DMS114 treated with DMSO at 0.1 percent for 48 hours (cell line): ENCODE results near the gene TMEM222.

Experiments
- DNase-seq: peaks from one replicate; lab custom pipeline; 2025; ENCODE audit not compliant: unreplicated experiment; lab: John Stamatoyannopoulos, UW

The TMEM222 gene

GRCh38 chr1:27358038-27358927, 36.3 kb downstream of the TMEM222 start:
- no peak for DNase-seq

GRCh38 chr1:27358928-27359313, 37.0 kb downstream of the TMEM222 start:
- no peak for DNase-seq

- no peak for DNase-seq
Observed at GRCh38 chr1:27359822-27360158, 37.8 kb downstream of the TMEM222 start.

GRCh38 chr1:27360159-27361043, 38.4 kb downstream of the TMEM222 start:
- no peak for DNase-seq

GRCh38 chr1:27361044-27361402, 39.1 kb downstream of the TMEM222 start:
- no peak for DNase-seq

GRCh38 chr1:27361553-27361952, 39.6 kb downstream of the TMEM222 start:
- DNase-seq: no peak

- DNase-seq: no peak
Observed at GRCh38 chr1:27363766-27364695, 42.1 kb downstream of the TMEM222 start.

GRCh38 chr1:27364696-27365371, 42.9 kb downstream of the TMEM222 start:
- no peak for DNase-seq

GRCh38 chr1:27365372-27366112, 43.6 kb downstream of the TMEM222 start:
- peak; percentile 78 for DNase-seq

GRCh38 chr1:27366113-27366410, 44.1 kb downstream of the TMEM222 start:
- peak; percentile 78 for DNase-seq

- peak; percentile 61 for DNase-seq
Observed at GRCh38 chr1:27366411-27367159, 44.6 kb downstream of the TMEM222 start, which contains the start of gene MAP3K6. Gene MAP3K6, minus strand, starts transcription at chr1:27366961. Its CDS starts 364 bp downstream, at chr1:27366597.

- no peak for DNase-seq
Observed at GRCh38 chr1:27367160-27367650, 45.2 kb downstream of the TMEM222 start.

- peak; percentile 23 for DNase-seq
Observed at GRCh38 chr1:27368869-27369582, 47.1 kb downstream of the TMEM222 start.

GRCh38 chr1:27372022-27372807, 50.3 kb downstream of the TMEM222 start:
- no peak for DNase-seq

GRCh38 chr1:27372808-27373690, 51.1 kb downstream of the TMEM222 start:
- no peak for DNase-seq

- no peak for DNase-seq
Observed at GRCh38 chr1:27374362-27375086, 52.6 kb downstream of the TMEM222 start, which contains the start of gene FCN3. Gene FCN3, minus strand, starts transcription at chr1:27374824. Its CDS starts 6 bp downstream, at chr1:27374818.
